Activated naive CD8-positive, alpha-beta T cell treated with anti-CD3 and anti-CD28 coated beads for 36 hours (primary cell): ENCODE measurements around the gene EPDR1. TPM values are rescaled to one million over a fixed set of nuclear protein-coding genes. Genes with fewer than 3 reads are reported as not detected.

Experiments
- DNase-seq: peaks from one replicate; pipeline ENCODE4 v3.0.0; 2021
- H3K27ac Mint-ChIP-seq: one replicate; pipeline ENCODE4 v1.8.0; 2022; ENCODE audit warnings: mild to moderate bottlenecking, moderate library complexity, mixed read lengths
- H3K27me3 Mint-ChIP-seq: one replicate; pipeline ENCODE4 v1.8.0; 2022; ENCODE audit warnings: mild to moderate bottlenecking, mixed read lengths
- H3K36me3 Mint-ChIP-seq: one replicate; pipeline ENCODE4 v1.8.0; 2021; ENCODE audit warnings: mild to moderate bottlenecking, mixed read lengths
- H3K4me1 Mint-ChIP-seq: one replicate; pipeline ENCODE4 v1.8.0; 2021; ENCODE audit warnings: mixed read lengths
- H3K4me3 Mint-ChIP-seq: one replicate; pipeline ENCODE4 v1.8.0; 2022; ENCODE audit warnings: mild to moderate bottlenecking, moderate library complexity, mixed read lengths
- H3K9me3 Mint-ChIP-seq: one replicate; pipeline ENCODE4 v1.8.0; 2022; ENCODE audit warnings: mixed read lengths
- total RNA-seq, 2 experiments: library from RNA; stranded (reverse); gene quantifications; one replicate each; pipeline ENCODE4 v1.2.3, GENCODE V29; 2021

The EPDR1 gene
- total RNA-seq, 2 experiments from 2014 or later: 1.8 to 2.6 TPM

- H3K27ac Mint-ChIP-seq: no peak overlapping the region
- H3K36me3 Mint-ChIP-seq: no peaks in the 10 kb centered on the region
- H3K9me3 Mint-ChIP-seq: no peaks in the 10 kb centered on the region
- no peak for DNase-seq
- no peaks in the 10 kb centered on the region for H3K4me1 Mint-ChIP-seq
- H3K27me3 Mint-ChIP-seq: peaks cover 3% of the 10 kb centered on the region
- no peak overlapping the region for H3K4me3 Mint-ChIP-seq
These were observed 62.0 kb downstream of the EPDR1 start for GRCh38 chr7:37982423-37982822.

- no peak overlapping the region for H3K27ac Mint-ChIP-seq
- no peaks in the 10 kb centered on the region for H3K36me3 Mint-ChIP-seq
- peaks cover 6% of the 10 kb centered on the region for H3K27me3 Mint-ChIP-seq
- no peak for DNase-seq
- no peaks in the 10 kb centered on the region for H3K4me1 Mint-ChIP-seq
- H3K9me3 Mint-ChIP-seq: no peaks in the 10 kb centered on the region
- H3K4me3 Mint-ChIP-seq: no peak overlapping the region
These were observed 64.4 kb downstream of the EPDR1 start for GRCh38 chr7:37984750-37985390.

GRCh38 chr7:37986908-37987330 is 66.5 kb downstream of the EPDR1 start:
- Mint-ChIP-seq H3K27me3 (peaks cover 5% of the 10 kb centered on the region), H3K4me1 (no peaks in the 10 kb centered on the region), H3K27ac (no peak overlapping the region), H3K36me3 (no peaks in the 10 kb centered on the region), H3K4me3 (no peak overlapping the region), H3K9me3 (no peaks in the 10 kb centered on the region)
- no peak for DNase-seq

- Mint-ChIP-seq H3K27ac (no peak overlapping the region), H3K36me3 (no peaks in the 10 kb centered on the region), H3K27me3 (peaks cover 9% of the 10 kb centered on the region), H3K4me3 (no peak overlapping the region), H3K9me3 (no peaks in the 10 kb centered on the region), H3K4me1 (no peaks in the 10 kb centered on the region)
- no peak for DNase-seq
These were observed 67.3 kb downstream of the EPDR1 start for GRCh38 chr7:37987732-37988131.

GRCh38 chr7:37988721-37989650 is 68.5 kb downstream of the EPDR1 start:
- H3K36me3 Mint-ChIP-seq: no peaks in the 10 kb centered on the region
- no peaks in the 10 kb centered on the region for H3K4me1 Mint-ChIP-seq
- peaks cover 9% of the 10 kb centered on the region for H3K27me3 Mint-ChIP-seq
- H3K9me3 Mint-ChIP-seq: no peaks in the 10 kb centered on the region
- no peak for DNase-seq
- no peak overlapping the region for H3K4me3 Mint-ChIP-seq
- no peak overlapping the region for H3K27ac Mint-ChIP-seq

GRCh38 chr7:37990337-37990736 is 69.9 kb downstream of the EPDR1 start:
- no peak overlapping the region for H3K4me3 Mint-ChIP-seq
- H3K36me3 Mint-ChIP-seq: no peaks in the 10 kb centered on the region
- peaks cover 9% of the 10 kb centered on the region for H3K27me3 Mint-ChIP-seq
- no peaks in the 10 kb centered on the region for H3K4me1 Mint-ChIP-seq
- peaks cover 2% of the 10 kb centered on the region for H3K9me3 Mint-ChIP-seq
- no peak overlapping the region for H3K27ac Mint-ChIP-seq
- no peak for DNase-seq

GRCh38 chr7:37993060-37993501 is 72.6 kb downstream of the EPDR1 start:
- DNase-seq: no peak
- Mint-ChIP-seq H3K4me3 (no peak overlapping the region), H3K27ac (no peak overlapping the region), H3K9me3 (peaks cover 4% of the 10 kb centered on the region), H3K36me3 (no peaks in the 10 kb centered on the region), H3K4me1 (no peaks in the 10 kb centered on the region), H3K27me3 (peaks cover 5% of the 10 kb centered on the region)

- H3K27ac Mint-ChIP-seq: no peak overlapping the region
- H3K36me3 Mint-ChIP-seq: no peaks in the 10 kb centered on the region
These were observed 79.2 kb downstream of the EPDR1 start for GRCh38 chr7:37999673-38000072.

GRCh38 chr7:38000272-38000671 is 79.8 kb downstream of the EPDR1 start:
- Mint-ChIP-seq H3K27me3 (no peaks in the 10 kb centered on the region), H3K4me1 (no peaks in the 10 kb centered on the region), H3K27ac (no peak overlapping the region), H3K4me3 (no peak overlapping the region), H3K9me3 (peaks cover 3% of the 10 kb centered on the region), H3K36me3 (no peaks in the 10 kb centered on the region)
- DNase-seq: no peak

More at GRCh38 chr7:37999673-38000072, 79.2 kb downstream of the EPDR1 start:
- no peaks in the 10 kb centered on the region for H3K27me3 Mint-ChIP-seq
- no peak for DNase-seq
- H3K4me3 Mint-ChIP-seq: no peak overlapping the region
- H3K9me3 Mint-ChIP-seq: peaks cover 3% of the 10 kb centered on the region
- no peaks in the 10 kb centered on the region for H3K4me1 Mint-ChIP-seq

Other genes starting within 250 kb of the EPDR1 start
- not detected for gene GPR141, start 236.9 kb upstream of the EPDR1 start, total RNA-seq
- gene NME8, start 72.0 kb upstream of the EPDR1 start, total RNA-seq: not detected
- gene SFRP4, start 3.8 kb upstream of the EPDR1 start, total RNA-seq: not detected